22Rv1 (cell line): Measurements from ENCODE around the gene INTS2.

Source experiments
- ZFX ChIP-seq: fragments of 450-650 bp; IDR thresholded peaks from 2 replicates; pipeline ENCODE4 v1.6.1; 2017; ENCODE audit warnings: antibody characterized with exemption, borderline replicate concordance
- TF ChIP-seq, protein P1 (sequence below): fragments of 450-650 bp; IDR thresholded peaks from 2 replicates; pipeline ENCODE4 v1.5.1; 2017; ENCODE audit warnings: mild to moderate bottlenecking

GRCh38 chr17:61970030-61970429 is 42.2 kb upstream of the INTS2 start:
- TF ChIP-seq, protein P1, sequence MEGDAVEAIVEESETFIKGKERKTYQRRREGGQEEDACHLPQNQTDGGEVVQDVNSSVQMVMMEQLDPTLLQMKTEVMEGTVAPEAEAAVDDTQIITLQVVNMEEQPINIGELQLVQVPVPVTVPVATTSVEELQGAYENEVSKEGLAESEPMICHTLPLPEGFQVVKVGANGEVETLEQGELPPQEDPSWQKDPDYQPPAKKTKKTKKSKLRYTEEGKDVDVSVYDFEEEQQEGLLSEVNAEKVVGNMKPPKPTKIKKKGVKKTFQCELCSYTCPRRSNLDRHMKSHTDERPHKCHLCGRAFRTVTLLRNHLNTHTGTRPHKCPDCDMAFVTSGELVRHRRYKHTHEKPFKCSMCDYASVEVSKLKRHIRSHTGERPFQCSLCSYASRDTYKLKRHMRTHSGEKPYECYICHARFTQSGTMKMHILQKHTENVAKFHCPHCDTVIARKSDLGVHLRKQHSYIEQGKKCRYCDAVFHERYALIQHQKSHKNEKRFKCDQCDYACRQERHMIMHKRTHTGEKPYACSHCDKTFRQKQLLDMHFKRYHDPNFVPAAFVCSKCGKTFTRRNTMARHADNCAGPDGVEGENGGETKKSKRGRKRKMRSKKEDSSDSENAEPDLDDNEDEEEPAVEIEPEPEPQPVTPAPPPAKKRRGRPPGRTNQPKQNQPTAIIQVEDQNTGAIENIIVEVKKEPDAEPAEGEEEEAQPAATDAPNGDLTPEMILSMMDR, result no peak
- no peak for TF ChIP-seq ZFX
